Small intestine (tissue), 7 donors: ENCODE measurements around the gene GK. TPM values are rescaled to one million over a fixed set of nuclear protein-coding genes. Genes with fewer than 3 reads are reported as not detected.
A peak's percentile ranks its signal among the peaks of the same experiment; 100 is the strongest.
"Not testable (repeated sequence)": the region's sequence is repeated elsewhere in the genome, so short reads cannot be mapped to it uniquely, and the experiment has no call there.

Experiments
- DNase-seq, 2 donors: peaks; one replicate each; pipeline versions ENCODE4 v3.0.0 to v3.0.0-alpha.2; 2013
- FAIRE-seq: peaks from 2 replicates; lab custom pipeline; 2012; peaks lifted over from hg19 to GRCh38; lab: Jason Lieb, UNC
- H3K27ac ChIP-seq, 3 donors: one replicate each; pipeline ENCODE4 v1.5.1; 2013; ENCODE audit warnings: low read length in 2 of 3, mild to moderate bottlenecking in 2 of 3, control low read depth in 1 of 3, inconsistent platforms in 1 of 3, low read depth in 1 of 3, moderate library complexity in 1 of 3
- H3K27me3 ChIP-seq, 3 donors: one replicate each; pipeline ENCODE4 v1.6.1; 2013; ENCODE audit warnings: low read length in 3 of 3, inconsistent platforms in 1 of 3; ENCODE audit not compliant: control insufficient read depth in 3 of 3, insufficient read depth in 3 of 3
- H3K36me3 ChIP-seq, 3 donors: one replicate each; pipeline ENCODE4 v1.6.1; 2013; ENCODE audit warnings: low read length in 3 of 3, inconsistent platforms in 1 of 3, low read depth in 1 of 3, mild to moderate bottlenecking in 1 of 3, moderate library complexity in 1 of 3; ENCODE audit not compliant: control insufficient read depth in 3 of 3, insufficient read depth in 2 of 3
- H3K4me1 ChIP-seq, 3 donors: one replicate each; pipeline ENCODE4 v1.6.1; 2013; ENCODE audit warnings: low read length in 2 of 3, inconsistent platforms in 1 of 3, low read depth in 1 of 3, mild to moderate bottlenecking in 1 of 3, moderate library complexity in 1 of 3; ENCODE audit not compliant: control insufficient read depth in 3 of 3, insufficient read depth in 2 of 3
- H3K4me3 ChIP-seq, 3 donors: one replicate each; pipeline ENCODE4 v1.5.1; 2013; ENCODE audit warnings: low read length in 3 of 3, control low read depth in 1 of 3, inconsistent platforms in 1 of 3, low read depth in 1 of 3, mild to moderate bottlenecking in 1 of 3, moderate library complexity in 1 of 3
- H3K9me3 ChIP-seq, 2 donors: one replicate each; pipeline ENCODE4 v1.6.1; 2013; ENCODE audit warnings: low read depth in 1 of 2, low read length in 1 of 2; ENCODE audit not compliant: control insufficient read depth in 2 of 2, insufficient read depth in 1 of 2
- WGBS, 3 donors: extraction: QIAGEN DNeasy Blood & Tissue Kit; methylation state at CpG; one replicate each; pipeline ENCODE4 v1.1.7; 2013; 5-methylcytosine and 5-hydroxymethylcytosine counted together
- polyA plus RNA-seq, 4 donors: library from polyadenylated mRNA; stranded (reverse) in 3 of 4; unstranded in 1 of 4; fragments of 200-250 nt in 3 of 4; fragments of 120-200 nt in 1 of 4; gene quantifications; one replicate each; pipeline versions ENCODE4 v1.2.1 to v1.2.3, GENCODE V29; 2013
- donor health status: healthy with polysubstance abuse.
- donor health status: control.
- donor health status: control.
- donor health status: Bipolar disorder and iron deficiency.
- donor health status: healthy.

Gene GK
- polyA plus RNA-seq, 4 donors = 20.7 to 168 (median 86.8) TPM

DNA sequence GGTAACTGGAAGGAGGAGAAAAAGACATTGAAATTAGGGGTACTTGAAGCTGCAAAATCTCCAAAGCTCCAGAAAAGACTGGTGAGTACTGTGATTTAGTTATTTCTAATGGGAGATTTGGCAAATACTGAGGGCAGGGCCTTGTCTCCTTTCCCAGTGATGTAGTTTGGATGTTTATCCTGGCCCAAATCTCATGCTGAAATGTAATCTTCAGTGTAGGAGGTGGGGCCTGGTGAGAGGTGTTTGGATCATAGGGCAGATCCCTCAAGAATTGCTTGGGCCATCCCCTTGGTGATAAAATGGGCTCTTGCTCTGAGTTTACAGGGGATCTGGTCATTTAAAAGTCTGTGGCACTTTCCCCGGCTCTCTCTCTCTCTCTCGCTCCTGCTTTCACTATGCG lies 33.1 kb upstream of the GK start:
- peaks cover 0 to 7% of the 10 kb centered on the region in 2 donors for H3K9me3 ChIP-seq
- H3K36me3 ChIP-seq = no peaks in the 10 kb centered on the region
- DNase-seq (no peak), FAIRE-seq (no peak)
- no peaks in the 10 kb centered on the region for H3K4me1 ChIP-seq
- no peak overlapping the region for H3K4me3 ChIP-seq
- H3K27me3 ChIP-seq = no peaks in the 10 kb centered on the region
- H3K27ac ChIP-seq = no peak overlapping the region
- 90 to 100% (median 91%) methylated on average over 3 of the region's 3 CpGs for WGBS, 3 donors

- H3K4me1 ChIP-seq = no peaks in the 10 kb centered on the region
- no peak for FAIRE-seq
- H3K4me3 ChIP-seq = no peak overlapping the region
- DNase-seq = no peak
- WGBS, 3 donors = 62 to 66% (median 62%) methylated on average over 2 of the region's 2 CpGs
- no peaks in the 10 kb centered on the region for H3K36me3 ChIP-seq
- no peak overlapping the region for H3K27ac ChIP-seq
- H3K9me3 ChIP-seq = peaks cover 0 to 7% of the 10 kb centered on the region in 2 donors
- H3K27me3 ChIP-seq = no peaks in the 10 kb centered on the region
Measured at GRCh38 chrX:30620980-30621618, 32.1 kb upstream of the GK start.

GRCh38 chrX:30622361-30622760 lies 30.9 kb upstream of the GK start:
- Histone ChIP-seq H3K9me3 (peaks cover 0 to 7% of the 10 kb centered on the region in 2 donors), H3K4me3 (no peak overlapping the region), H3K27ac (no peak overlapping the region), H3K36me3 (no peaks in the 10 kb centered on the region), H3K27me3 (no peaks in the 10 kb centered on the region), H3K4me1 (peaks cover 0 to 4% (median 0%) of the 10 kb centered on the region in 3 donors)
- 93 to 97% (median 94%) methylated on average over 2 of the region's 2 CpGs for WGBS, 3 donors
- DNase-seq = no peak
- FAIRE-seq = no peak

- Histone ChIP-seq H3K9me3 (peaks cover 0 to 7% of the 10 kb centered on the region in 2 donors), H3K27ac (peak overlapping the region in 1 of 3 donors; percentile 76), H3K4me3 (no peak overlapping the region), H3K27me3 (no peaks in the 10 kb centered on the region), H3K36me3 (no peaks in the 10 kb centered on the region), H3K4me1 (peaks cover 0 to 12% (median 0%) of the 10 kb centered on the region in 3 donors)
- peak in 1 of 2 donors; percentile 44 for DNase-seq
- FAIRE-seq = no peak
- WGBS, 3 donors = 39 to 61% (median 45%) methylated on average over 2 of the region's 2 CpGs
Measured at GRCh38 chrX:30626402-30626801, 26.8 kb upstream of the GK start.

DNA sequence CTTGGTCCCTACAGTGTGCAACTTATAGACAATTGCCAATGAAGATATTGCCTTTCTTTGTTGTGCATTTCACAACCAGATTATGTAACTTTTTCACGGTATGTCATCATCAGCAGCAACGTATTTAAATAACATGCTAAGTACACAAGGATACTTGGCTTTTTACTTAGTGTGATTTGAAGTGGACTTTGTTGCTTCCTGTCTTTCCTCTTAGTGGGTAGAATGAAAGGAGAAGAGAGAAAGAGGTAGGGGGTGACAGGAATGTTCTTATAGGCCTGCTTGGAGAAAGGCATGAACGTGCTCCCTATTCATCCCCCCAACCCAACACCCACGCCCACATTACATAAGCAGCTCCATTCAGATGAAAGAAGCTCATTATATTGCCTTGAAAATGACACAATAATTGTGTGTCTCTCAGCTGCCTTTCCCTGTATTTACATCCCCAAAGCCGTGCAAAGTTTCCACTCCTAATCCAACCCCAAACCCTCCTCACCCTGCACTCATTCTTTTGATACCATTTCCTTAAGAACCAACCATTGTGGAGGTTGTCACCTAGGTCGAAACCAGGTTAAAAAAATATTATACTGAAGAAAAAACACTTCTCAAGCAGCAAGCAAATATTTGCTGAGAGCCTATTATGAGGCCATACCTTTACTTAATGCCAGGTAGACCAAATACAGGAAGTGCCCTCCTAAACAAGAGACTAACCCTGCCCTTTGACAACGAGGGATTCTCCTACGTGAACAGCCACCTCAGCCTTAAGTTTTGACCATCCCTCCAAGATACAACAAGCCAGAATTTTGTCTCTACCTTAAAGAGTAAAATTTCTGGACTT lies 25.2 kb upstream of the GK start:
- Histone ChIP-seq H3K9me3 (no peaks in the 10 kb centered on the region), H3K27ac (peak overlapping the region in 2 of 3 donors; percentile 58 to 82)

GRCh38 chrX:30634070-30634469 lies 19.2 kb upstream of the GK start:
- DNase-seq, H3K27me3 ChIP-seq, FAIRE-seq, H3K4me3 ChIP-seq, H3K4me1 ChIP-seq, H3K36me3 ChIP-seq, H3K9me3 ChIP-seq, H3K27ac ChIP-seq: not testable (repeated sequence)
- 92 to 95% (median 92%) methylated on average over 6 of the region's 6 CpGs for WGBS, 3 donors

More for the DNA sequence above, 25.2 kb upstream of the GK start:
- WGBS, 3 donors = 50 to 60% (median 51%) methylated on average over 8 of the region's 8 CpGs
- no peaks in the 10 kb centered on the region for H3K36me3 ChIP-seq
- no peak overlapping the region for H3K4me3 ChIP-seq
- no peak for FAIRE-seq
- peak; percentile 25 to 72 for DNase-seq
- H3K4me1 ChIP-seq = peaks cover 0 to 12% (median 0%) of the 10 kb centered on the region in 3 donors
- H3K27me3 ChIP-seq = no peaks in the 10 kb centered on the region

GRCh38 chrX:30635630-30636029 lies 17.6 kb upstream of the GK start:
- peak; percentile 7 to 10 for DNase-seq
- Histone ChIP-seq H3K27ac (no peak overlapping the region), H3K4me1 (no peaks in the 10 kb centered on the region), H3K9me3 (peaks cover 0 to 7% of the 10 kb centered on the region in 2 donors), H3K27me3 (no peaks in the 10 kb centered on the region), H3K36me3 (no peaks in the 10 kb centered on the region), H3K4me3 (no peak overlapping the region)
- WGBS, 3 donors = 27 to 52% (median 50%) methylated on average over 4 of the region's 4 CpGs
- no peak for FAIRE-seq

GRCh38 chrX:30637874-30638815 lies 15.1 kb upstream of the GK start:
- Histone ChIP-seq H3K36me3 (no peaks in the 10 kb centered on the region), H3K4me1 (no peaks in the 10 kb centered on the region), H3K4me3 (no peak overlapping the region), H3K9me3 (peaks cover 0 to 7% of the 10 kb centered on the region in 2 donors), H3K27me3 (no peaks in the 10 kb centered on the region), H3K27ac (no peak overlapping the region)
- FAIRE-seq = no peak
- WGBS, 3 donors = 82 to 91% (median 89%) methylated on average over 8 of the region's 8 CpGs
- DNase-seq = no peak
